GM19452 (cell line): ENCODE data around the gene IRF7.
"Not testable (repeated sequence)": the region's sequence is repeated elsewhere in the genome, so short reads cannot be mapped to it uniquely, and the experiment has no call there.

Experiments
- ATAC-seq: cut with Tn5 transposase; IDR thresholded peaks from one replicate; pipeline ENCODE4 v1.9.1; 2021; ENCODE audit not compliant: unreplicated experiment

The IRF7 gene

DNA sequence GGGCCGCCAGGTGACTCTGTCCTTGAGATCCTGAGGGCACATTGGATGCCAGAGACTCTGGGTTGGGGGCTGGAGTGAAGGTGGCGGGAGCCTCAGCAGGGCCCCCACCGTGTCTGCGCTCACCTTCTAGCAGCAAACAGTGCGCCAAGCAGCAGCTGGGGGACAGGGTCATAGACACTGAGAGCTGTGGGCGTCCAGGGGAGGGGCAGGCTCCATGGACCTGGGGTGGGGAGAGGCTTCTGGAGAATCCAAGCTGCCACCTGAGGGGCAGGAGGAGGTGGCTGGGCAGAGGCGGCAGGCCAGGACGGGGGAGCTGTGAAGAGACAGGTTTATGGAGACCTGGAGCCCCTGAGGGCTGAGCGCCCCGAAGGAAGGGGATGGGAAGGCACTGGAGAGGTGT lies 31.5 kb downstream of the IRF7 start:
- no peak for ATAC-seq

GRCh38 chr11:581752-582151 lies 34.0 kb downstream of the IRF7 start:
- ATAC-seq = no peak

GRCh38 chr11:581342-581741 lies 34.4 kb downstream of the IRF7 start:
- ATAC-seq = no peak

- ATAC-seq = no peak
Observed at GRCh38 chr11:579830-580601, 35.7 kb downstream of the IRF7 start.

DNA sequence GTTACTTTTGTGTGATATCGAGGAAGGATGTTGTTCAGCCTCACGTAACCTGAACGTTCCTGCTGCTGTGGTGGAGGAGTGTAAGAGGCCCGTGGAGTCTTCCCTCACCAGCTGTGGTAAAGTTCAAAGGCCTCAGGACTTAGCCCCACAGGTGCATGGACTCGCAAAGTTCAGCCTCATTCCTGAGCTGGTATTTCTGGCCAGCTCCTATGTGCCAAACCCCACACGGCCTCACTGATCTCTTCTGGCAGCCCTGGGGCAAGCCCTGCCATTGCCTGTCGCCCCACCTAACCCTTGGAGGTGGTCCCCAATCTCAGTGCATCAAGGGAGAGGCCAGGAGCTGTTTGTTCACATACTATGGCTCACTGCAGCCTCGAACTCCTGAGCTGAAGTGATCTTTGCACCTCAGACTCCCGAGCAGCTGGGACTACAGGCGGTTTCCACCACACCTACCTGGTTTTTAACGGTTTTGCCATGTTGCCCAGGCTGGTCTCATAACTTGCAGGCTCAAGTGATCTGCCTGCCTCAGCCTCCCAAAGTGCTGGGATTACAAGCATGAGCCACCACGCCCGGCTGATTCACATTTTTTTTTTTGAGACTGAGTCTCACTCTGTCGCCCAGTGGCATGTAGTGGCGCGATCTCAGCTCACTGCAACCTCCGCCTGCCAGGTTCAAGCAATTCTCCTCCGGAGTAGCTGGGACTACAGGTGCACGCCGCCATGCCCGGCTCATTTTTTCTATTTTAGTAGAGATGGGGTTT lies 37.3 kb downstream of the IRF7 start:
- ATAC-seq = no peak

GRCh38 chr11:577611-577894 lies 38.2 kb downstream of the IRF7 start:
- no peak for ATAC-seq

DNA sequence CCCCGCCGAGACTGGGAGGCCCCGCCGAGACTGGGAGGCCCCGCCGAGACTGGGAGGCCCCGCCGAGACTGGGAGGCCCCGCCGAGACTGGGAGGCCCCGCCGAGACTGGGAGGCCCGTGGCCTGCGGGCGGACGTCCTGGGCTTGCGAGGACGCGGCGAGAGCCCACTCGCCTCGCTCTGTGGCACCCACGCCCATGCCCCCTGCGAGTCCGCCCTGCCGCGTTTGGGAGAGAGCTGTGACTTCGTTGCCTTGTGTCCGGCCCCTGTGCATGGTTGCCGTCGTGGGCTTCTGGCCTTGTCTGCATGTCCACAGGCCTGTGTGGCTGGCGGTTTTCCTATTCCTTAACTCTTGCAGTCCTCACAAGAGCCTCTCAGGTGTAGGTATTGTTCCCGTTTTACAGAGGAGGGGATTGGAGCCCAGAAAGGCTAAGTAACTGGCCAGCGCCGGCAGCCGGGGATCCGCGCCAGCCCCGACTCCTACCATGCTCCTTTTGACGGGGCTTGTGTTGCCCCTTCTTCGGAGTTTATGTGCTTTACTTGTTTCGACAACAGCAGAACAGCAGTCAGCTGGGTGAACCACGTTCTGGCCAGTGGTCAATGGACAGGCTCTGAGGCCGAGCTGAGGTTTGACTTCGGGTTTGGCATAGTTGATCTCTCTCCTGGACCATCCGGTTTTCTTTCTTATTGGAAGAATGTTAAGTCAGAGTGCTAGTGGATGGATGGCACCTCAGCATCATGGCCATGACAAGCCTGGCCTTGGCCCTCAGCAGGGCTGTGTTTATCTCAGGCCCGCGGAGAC lies 38.7 kb downstream of the IRF7 start:
- ATAC-seq = no peak

DNA sequence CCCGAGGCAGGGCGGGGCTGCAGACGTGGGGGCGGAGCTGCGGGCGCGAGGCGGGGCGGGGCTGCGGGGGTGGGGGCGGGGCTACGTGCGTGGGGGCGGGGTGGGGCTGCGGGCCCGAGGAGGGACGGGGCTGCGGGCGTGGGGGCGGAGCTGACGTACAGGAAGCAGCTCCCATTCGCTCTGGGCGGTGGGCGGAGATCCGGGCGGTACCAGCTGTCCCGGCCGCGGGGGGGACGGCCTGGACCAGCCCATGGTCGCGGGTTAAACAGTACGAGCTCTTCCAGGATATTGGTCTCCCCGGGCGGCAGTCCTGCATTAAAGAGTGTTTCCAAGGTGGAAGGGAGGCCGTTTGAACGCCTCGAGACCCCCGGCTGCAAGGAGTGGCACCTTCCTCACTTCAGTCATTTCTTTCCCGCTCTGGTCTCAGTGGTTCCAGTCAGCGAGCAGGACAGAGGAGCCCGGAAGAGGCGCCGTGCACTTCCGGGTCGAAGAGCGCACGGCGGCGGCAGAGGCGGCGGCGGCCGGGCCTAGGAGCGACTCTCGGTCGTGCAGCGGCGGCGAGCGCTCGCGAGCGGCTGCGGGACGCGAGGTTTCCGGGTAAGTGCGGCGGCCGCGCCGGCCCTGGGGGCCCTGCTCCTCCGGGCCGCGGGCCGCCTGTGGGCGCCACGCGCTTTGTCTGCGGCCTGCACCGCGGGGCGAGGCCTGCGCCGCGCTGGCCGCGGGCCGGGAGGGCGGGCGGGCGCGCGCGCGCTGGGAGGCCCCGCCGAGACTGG lies 39.6 kb downstream of the IRF7 start, which contains the start of gene PHRF1:
Gene PHRF1 (plus strand): TSS at position 475 of the 773 bp plus-strand sequence. CDS start 5,043 bp downstream, outside the sequence.
- peak; percentile 79 for ATAC-seq

GRCh38 chr11:575313-575995 lies 40.3 kb downstream of the IRF7 start:
- peak; percentile 26 for ATAC-seq

GRCh38 chr11:574632-575312 lies 41.0 kb downstream of the IRF7 start:
- no peak for ATAC-seq

DNA sequence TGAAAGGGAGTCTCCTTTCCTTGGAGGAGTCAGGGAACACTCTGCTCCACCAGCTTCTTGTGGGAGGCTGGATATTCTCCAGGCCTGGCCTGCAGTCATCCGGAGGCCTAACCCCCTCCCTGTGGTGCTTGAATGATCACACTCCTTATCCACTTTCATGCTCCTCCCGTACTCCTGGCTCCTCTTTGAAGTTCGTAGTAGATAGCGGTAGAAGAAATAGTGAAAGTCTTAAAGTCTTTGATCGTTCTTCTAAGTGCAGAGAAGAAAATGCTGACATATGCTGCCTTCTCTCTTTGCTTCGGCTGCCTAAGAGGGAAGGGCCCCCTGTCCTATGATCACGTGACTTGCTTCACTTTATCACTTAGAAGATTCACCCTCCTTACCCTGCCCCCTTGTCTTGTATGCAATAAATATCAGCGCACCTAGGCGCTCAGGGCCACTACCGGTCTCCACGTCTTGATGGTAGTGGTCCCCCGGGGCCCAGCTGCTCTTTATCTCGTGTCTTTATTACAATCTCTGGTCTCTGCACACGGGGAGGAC lies 41.6 kb downstream of the IRF7 start:
- ATAC-seq = not testable (repeated sequence)

GRCh38 chr11:573146-573759 lies 42.5 kb downstream of the IRF7 start:
- ATAC-seq = no peak

GRCh38 chr11:571802-572185 lies 44.0 kb downstream of the IRF7 start:
- ATAC-seq = no peak

- peak; percentile 5 for ATAC-seq
Observed at GRCh38 chr11:569158-569885, 46.4 kb downstream of the IRF7 start.

DNA sequence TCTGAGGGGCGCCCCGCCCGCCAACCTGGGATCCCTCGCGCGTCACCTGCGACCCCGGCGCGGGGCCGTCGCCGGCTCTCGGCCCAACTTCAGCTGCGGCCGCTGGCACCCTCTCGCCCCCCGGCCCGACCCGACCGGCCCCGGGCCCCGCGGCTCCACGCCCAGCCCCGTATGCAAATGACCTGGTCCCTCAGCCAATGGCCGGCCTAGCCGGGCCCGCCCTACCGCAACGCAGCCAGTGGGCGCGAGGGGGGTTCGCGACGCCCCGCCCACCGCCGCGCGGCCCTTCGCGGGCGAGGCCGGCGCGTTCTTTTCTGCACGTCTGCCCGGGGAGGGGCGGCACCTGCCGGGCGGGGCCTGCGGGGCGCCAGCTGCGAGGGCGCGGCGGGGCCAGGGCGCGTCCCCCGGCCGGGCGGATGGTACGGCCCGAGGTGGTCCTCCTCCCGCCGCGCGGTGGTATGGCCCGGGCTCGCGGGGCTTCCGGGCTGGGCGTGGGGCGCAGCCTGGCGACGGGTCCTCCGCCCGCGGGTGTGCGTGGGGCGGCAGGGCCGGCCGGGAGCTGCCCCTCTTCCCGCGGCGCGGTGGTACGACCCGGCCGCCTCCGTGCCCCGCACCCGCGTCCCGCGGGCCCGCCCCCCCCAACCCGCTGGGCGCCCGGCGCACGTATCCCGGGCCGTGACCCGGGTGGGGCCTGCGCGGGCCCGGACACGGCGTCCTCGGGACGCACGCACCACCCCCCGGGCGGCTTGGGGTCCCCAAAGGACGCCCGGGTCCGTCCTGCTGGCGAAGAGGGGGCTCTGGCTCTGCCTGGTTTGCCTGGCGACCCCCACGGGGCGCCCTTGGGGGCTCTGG lies 47.2 kb downstream of the IRF7 start:
- peak; percentile 83 for ATAC-seq

DNA sequence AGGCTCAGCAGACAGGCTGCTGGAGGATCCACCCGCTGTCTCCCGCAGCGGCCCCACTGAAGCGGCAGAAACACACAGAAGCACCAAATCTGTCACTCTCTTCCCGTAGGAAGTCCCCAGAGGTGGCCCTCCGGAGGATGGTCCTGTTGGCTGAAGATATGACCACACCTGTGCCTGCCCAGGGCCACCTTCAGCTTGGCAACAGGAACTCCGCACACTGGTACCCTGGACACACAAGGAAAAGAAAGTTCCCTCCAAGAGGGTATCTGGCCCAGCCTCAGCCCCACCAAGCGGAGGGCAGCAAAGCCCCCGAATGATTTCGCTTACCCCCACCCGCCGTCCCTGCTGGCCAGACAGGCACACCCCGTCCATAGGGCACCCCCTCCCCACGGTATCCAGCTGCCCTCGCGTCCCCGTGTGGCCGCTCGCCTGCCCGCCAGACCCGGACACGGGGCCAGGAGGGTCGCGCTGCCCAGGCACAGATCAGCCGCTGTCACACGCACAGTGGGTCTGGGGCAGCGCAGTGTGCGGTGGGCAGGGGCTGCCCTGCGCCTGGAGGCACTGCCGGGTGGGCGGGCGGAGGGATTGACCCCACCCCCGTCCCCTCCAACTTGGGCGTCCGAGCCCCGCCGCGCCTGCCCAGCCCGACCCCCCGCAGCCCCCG lies 48.0 kb downstream of the IRF7 start:
- ATAC-seq = no peak

- ATAC-seq = no peak
Observed at GRCh38 chr11:567011-567628, 48.6 kb downstream of the IRF7 start.
